Upper lobe of left lung (tissue), 6 donors: ENCODE results near the gene TJP3. TPM values are rescaled to one million over a fixed set of nuclear protein-coding genes. Genes with fewer than 3 reads are reported as not detected.

Experiments
- ATAC-seq, 2 donors: fragments of 200-7000 bp; cut with Tn5 transposase; one replicate each; pipeline ENCODE4 v1.9.1; 2022; ENCODE audit warnings: mild to moderate bottlenecking in 2 of 2, moderate library complexity in 2 of 2; ENCODE audit not compliant: low FRiP score in 2 of 2
- DNase-seq, 2 donors: peaks; one replicate each; pipeline ENCODE4 v3.0.0-alpha.2; 2019 to 2020
- H3K27ac ChIP-seq, 4 donors: fragments of 200-600 bp; sonication (generic); one replicate each; pipeline ENCODE4 v1.5.1; 2016 to 2019
- H3K27me3 ChIP-seq, 4 donors: fragments of 200-600 bp; sonication (generic); one replicate each; pipeline ENCODE4 v1.5.1; 2017 to 2019
- H3K36me3 ChIP-seq, 4 donors: fragments of 200-600 bp; sonication (generic); one replicate each; pipeline ENCODE4 v1.5.1; 2016 to 2019
- H3K4me1 ChIP-seq, 4 donors: fragments of 200-600 bp; sonication (generic); one replicate each; pipeline ENCODE4 v1.5.1; 2018 to 2019
- H3K4me3 ChIP-seq, 4 donors: fragments of 200-600 bp; sonication (generic); one replicate each; pipeline ENCODE4 v1.5.1; 2017 to 2019; ENCODE audit warnings: mild to moderate bottlenecking in 2 of 4, moderate library complexity in 1 of 4
- H3K9me3 ChIP-seq, 4 donors: fragments of 200-600 bp; sonication (generic); one replicate each; pipeline ENCODE4 v1.5.1; 2018 to 2019
- CTCF ChIP-seq, 6 experiments: fragments of 450-650 bp in 4 of 6; fragments of 200-600 bp in 2 of 6; sonication (generic) in 2 of 6; IDR thresholded peaks; one replicate each; pipeline ENCODE4 v1.5.1; 2016 to 2019; ENCODE audit warnings: antibody characterized with exemption in 6 of 6
- EP300 ChIP-seq, 4 donors: sonication (generic); formaldehyde crosslinking; IDR thresholded peaks; one replicate each; pipeline ENCODE4 v1.5.1; 2017; ENCODE audit warnings: antibody characterized with exemption in 4 of 4, control low read depth in 2 of 4
- POLR2A ChIP-seq, 4 donors: fragments of 450-650 bp; IDR thresholded peaks; one replicate each; pipeline ENCODE4 v1.5.1; 2016 to 2017; ENCODE audit warnings: antibody characterized with exemption in 4 of 4, mild to moderate bottlenecking in 2 of 4
- POLR2AphosphoS5 ChIP-seq, 2 donors: sonication (generic); formaldehyde crosslinking; IDR thresholded peaks; one replicate each; pipeline ENCODE4 v1.5.1; 2017; ENCODE audit warnings: antibody characterized with exemption in 2 of 2
- WGBS, 2 donors: methylation state at CpG; one replicate each; pipeline ENCODE4 v1.1.5; 2017 to 2018; 5-methylcytosine and 5-hydroxymethylcytosine counted together
- total RNA-seq, 6 donors: library from RNA; depleted of rRNA in 4 of 6; stranded (reverse); fragments of >200 nt in 4 of 6; gene quantifications; one replicate each; pipeline versions ENCODE4 v1.1.0 to v1.2.1, GENCODE V29; 2016 to 2021
- donor health status: DM: no; HTN: no; CAD: no; lungs with moderate emphysema.
- donor health status: DM: no; HTN: yes; CAD: no; lungs with severe emphysema.

The TJP3 gene
- total RNA-seq, 6 donors from 2014 or later = 27.2 to 94.3 (median 55.5) TPM

GRCh38 chr19:3697094-3697493 lies 11.1 kb upstream of the TJP3 start:
- DNase-seq = peak in 1 of 2 donors; percentile 65
- WGBS, 2 donors = 90 to 91% methylated on average over 30 of the region's 30 CpGs
- no peaks in the 10 kb centered on the region for H3K27me3 ChIP-seq

GRCh38 chr19:3697671-3698385 lies 10.4 kb upstream of the TJP3 start:
- H3K36me3 ChIP-seq = peaks cover 0 to 6% (median 3%) of the 10 kb centered on the region in 4 donors
- no peaks in the 10 kb centered on the region for H3K9me3 ChIP-seq
- H3K4me1 ChIP-seq = peaks cover 13 to 34% (median 24%) of the 10 kb centered on the region in 4 donors
- H3K4me3 ChIP-seq = no peak overlapping the region
- peak overlapping the region in 1 of 4 donors; percentile 88 for H3K27ac ChIP-seq
- no peaks in the 10 kb centered on the region for H3K27me3 ChIP-seq
- peak in 1 of 2 donors; percentile 66 for DNase-seq
- 91 to 94% methylated on average over 26 to 38 of the region's 43 CpGs for WGBS, 2 donors
- ATAC-seq = no peak
- TF ChIP-seq CTCF (IDR thresholded peaks at IDR 0.05) (no peak), POLR2AphosphoS5 (IDR thresholded peaks at IDR 0.05) (no peak), EP300 (IDR thresholded peaks at IDR 0.05) (no peak), POLR2A (IDR thresholded peaks at IDR 0.05) (no peak)

More at GRCh38 chr19:3697094-3697493, 11.1 kb upstream of the TJP3 start:
- no peak for TF ChIP-seq POLR2A (IDR thresholded peaks at IDR 0.05)
- no peak for TF ChIP-seq CTCF (IDR thresholded peaks at IDR 0.05)
- no peak for TF ChIP-seq POLR2AphosphoS5 (IDR thresholded peaks at IDR 0.05)
- TF ChIP-seq EP300 (IDR thresholded peaks at IDR 0.05) = no peak
- ATAC-seq = no peak
- no peak overlapping the region for H3K4me3 ChIP-seq
- H3K9me3 ChIP-seq = no peaks in the 10 kb centered on the region
- no peak overlapping the region for H3K27ac ChIP-seq
- H3K36me3 ChIP-seq = peaks cover 0 to 6% (median 3%) of the 10 kb centered on the region in 4 donors
- peaks cover 13 to 34% (median 24%) of the 10 kb centered on the region in 4 donors for H3K4me1 ChIP-seq

DNA sequence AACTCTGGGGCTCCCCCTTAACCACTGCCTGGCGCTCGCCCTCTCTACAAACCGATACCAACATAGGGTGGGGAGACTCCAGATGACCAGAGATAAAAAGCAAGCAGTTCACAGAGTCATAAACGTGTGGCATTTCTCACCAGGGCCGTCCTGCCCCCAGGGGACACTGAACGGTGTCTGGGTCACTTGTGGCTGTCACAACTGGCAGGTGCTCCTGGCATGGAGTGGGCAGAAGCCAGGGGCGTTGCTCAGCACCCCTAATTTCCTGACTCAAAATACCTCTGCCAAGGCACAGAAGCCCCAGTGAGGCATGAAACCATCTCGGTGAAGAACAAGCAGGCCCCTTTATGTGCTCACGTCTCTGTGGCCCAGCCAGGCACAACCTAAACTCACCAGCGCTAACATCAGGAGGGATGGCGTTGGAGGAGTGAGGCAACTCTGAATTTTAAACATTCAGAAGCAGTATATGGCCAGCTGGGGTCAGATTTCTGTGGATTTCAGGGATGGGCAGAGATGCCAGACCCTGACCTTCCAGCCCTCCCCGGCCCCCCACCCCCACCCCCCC lies 9.7 kb upstream of the TJP3 start:
- Histone ChIP-seq H3K27me3 (no peaks in the 10 kb centered on the region), H3K36me3 (peaks cover 0 to 6% (median 3%) of the 10 kb centered on the region in 4 donors), H3K4me1 (peaks cover 13 to 34% (median 24%) of the 10 kb centered on the region in 4 donors), H3K9me3 (no peaks in the 10 kb centered on the region), H3K4me3 (peak overlapping the region in 3 of 4 donors; percentile 91 to 98 (median 93)), H3K27ac (peak overlapping the region; percentile 81 to 92 (median 87))
- WGBS, 2 donors = 58 to 73% methylated on average over 2 to 11 of the region's 12 CpGs
- no peak for DNase-seq
- ATAC-seq = no peak
- TF ChIP-seq EP300 (IDR thresholded peaks at IDR 0.05) (no peak), POLR2A (IDR thresholded peaks at IDR 0.05) (no peak), CTCF (IDR thresholded peaks at IDR 0.05) (no peak), POLR2AphosphoS5 (IDR thresholded peaks at IDR 0.05) (no peak)

DNA sequence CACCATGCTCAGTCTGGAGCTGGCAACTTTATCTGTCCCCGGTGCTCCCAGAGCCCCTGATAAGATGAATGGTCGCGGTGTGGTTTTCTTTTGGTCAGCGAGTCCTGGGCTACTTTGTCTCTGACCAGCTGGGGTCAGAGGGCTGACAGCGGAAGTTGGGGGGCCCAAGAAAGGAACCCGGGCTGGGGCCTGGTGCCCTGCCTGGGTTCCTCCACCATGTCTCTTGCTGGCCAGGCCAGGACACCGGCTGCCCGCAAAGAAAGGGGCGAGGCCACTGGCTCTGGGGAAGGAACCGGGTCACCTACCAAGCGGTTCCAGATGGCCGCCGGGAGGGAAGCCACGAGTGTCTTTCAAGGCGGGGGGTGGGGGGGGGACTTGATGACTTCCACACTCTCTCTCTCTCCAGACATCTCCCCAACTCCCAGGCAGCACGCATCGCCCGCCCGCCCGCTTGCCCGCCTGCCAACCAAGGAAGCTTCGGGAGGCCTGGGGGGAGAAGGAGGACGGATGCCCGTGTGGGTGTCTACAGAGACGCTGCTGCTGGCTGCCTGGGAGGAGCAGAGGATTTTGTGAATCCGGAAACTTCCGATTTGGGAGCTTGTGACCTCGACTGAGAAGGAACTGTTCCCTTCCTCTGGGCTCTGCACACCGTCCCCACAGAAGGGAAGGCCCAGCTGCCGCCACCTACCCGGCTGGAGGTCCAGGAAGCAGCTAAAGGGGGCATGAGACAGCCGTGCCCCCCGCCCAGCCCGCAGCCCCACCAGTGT lies 9.0 kb upstream of the TJP3 start:
- Histone ChIP-seq H3K9me3 (no peaks in the 10 kb centered on the region), H3K4me1 (peaks cover 13 to 34% (median 24%) of the 10 kb centered on the region in 4 donors), H3K27ac (peak overlapping the region; percentile 81 to 92 (median 87)), H3K4me3 (peak overlapping the region; percentile 75 to 98 (median 92)), H3K36me3 (peaks cover 0 to 6% (median 3%) of the 10 kb centered on the region in 4 donors), H3K27me3 (no peaks in the 10 kb centered on the region)
- ATAC-seq (peak in 1 of 2 donors; percentile 57), DNase-seq (peak; percentile 47 to 87)
- TF ChIP-seq CTCF (IDR thresholded peaks at IDR 0.05) (no peak), POLR2A (IDR thresholded peaks at IDR 0.05) (peak in 1 of 4 donors; percentile 37), POLR2AphosphoS5 (IDR thresholded peaks at IDR 0.05) (no peak)
- WGBS, 2 donors = 9 to 20% methylated on average over 2 to 29 of the region's 34 CpGs
